GM18909 (cell line): ENCODE measurements around the gene SGCD.

ENCODE experiments used
- ATAC-seq: cut with Tn5 transposase; IDR thresholded peaks from one replicate; pipeline ENCODE4 v1.9.1; 2021; ENCODE audit warnings: mild to moderate bottlenecking; ENCODE audit not compliant: unreplicated experiment, poor library complexity

SGCD gene

DNA sequence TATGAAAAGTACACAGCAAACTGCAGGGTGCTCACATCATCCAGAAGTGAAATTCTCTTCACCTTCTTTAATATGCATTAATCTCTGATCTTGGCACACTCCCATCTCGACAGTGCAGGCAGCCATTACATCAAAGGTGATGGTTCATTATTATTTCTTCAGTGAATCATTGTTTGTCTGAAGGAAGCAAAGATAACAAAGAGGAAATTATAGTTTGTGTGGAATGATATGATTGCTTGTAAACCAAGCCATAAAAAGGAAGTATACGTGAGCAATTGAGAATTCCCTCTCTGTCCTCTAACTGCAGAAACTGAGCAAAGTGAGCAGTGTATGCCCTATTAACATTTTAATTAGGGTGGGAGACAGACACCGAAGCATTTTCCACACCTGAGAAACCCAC lies 351.5 kb downstream of the SGCD start:
- no peak for ATAC-seq

DNA sequence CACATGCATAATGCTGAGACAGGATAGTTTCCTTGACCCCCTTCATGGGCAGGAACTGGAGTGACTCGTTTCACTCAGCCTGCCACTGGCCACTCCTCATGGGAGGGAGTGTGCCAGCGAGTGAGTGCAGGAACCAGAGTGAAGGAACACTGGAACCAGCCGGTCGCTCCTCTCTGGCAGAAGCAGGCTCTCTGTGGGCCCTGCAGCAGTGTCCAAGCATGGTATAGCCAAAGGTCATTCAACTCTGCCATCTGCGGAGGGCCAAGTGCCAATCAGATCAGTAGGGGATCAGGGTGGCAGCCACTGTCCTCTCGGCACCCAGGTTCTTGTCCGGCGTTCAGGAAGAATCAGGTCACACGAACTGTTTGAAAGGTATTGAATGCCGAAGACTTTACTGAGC lies 353.9 kb downstream of the SGCD start:
- ATAC-seq = no peak

DNA sequence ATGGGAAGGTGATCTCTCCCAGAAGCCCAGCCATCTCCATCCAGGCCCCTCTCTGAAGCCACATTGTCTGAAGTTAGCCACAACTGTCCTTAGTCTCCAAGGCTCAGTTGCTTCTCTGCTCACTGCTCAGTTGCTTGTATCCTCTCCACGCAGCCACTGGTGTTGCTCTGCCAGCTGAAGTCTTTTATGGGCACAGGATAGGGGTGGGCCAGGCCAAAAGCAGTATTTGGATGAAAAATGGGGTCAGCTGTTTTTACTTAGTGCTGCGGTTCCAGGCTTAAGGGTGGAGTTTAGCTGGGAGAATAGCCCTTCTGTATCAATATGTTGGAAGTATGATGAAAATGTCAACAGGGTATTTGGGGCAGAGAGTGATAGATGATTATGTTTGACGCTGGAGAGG lies 354.3 kb downstream of the SGCD start:
- ATAC-seq = no peak

DNA sequence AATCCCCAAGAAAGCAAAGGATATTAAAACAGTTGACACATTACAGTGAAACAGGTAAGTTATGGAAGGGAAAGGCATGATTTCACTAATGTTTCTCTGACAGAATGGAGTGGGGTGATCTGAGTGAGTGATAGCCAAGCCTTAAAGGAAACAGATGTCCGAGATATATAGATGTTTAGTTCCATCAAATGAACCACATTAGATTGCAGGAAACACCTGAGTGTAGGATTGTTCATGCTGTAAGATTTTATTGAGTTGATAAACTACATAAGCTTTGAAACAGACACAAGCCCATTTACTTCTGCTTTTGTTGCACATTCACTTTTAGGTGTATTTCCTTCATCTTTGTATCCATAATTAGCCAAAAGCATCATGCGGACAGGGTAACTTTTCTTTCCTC lies 356.0 kb downstream of the SGCD start:
- no peak for ATAC-seq

DNA sequence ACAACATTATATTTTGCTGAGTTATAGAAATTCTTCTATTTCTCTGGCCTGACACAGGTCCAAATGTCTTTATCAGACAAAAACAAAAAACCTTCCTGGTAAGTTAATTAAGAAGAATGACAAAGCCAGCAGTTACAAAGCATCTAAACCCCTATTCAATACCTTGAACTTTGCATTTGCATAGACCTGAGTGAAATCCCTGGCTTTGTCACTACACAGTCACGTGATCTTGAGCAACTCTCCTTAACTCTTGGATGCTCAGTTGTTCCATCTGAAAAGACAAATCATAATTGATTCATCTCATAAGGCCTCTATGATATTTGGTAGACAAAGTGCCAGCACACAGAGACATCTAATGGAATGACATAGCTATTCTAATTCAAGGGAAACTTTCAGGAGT lies 356.5 kb downstream of the SGCD start:
- no peak for ATAC-seq

DNA sequence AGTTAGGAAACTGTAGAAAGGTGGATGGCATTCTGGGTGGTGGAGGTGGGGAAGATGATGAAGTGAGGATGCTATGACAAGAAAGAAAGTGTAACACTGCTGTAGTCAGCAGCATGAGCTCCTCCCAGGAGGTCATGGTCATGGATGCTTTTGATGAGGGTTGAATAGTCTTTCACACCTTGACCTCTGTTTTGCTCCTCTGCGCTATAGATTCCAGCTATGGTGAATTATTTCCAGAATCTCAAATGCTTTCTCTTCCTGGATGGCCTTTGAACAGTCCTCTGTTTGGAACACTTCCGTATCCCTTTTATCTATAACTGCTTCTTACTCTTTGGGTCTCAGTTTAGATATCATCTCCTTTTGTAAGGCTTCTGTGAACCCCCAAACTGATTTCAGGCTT lies 357.3 kb downstream of the SGCD start:
- no peak for ATAC-seq

DNA sequence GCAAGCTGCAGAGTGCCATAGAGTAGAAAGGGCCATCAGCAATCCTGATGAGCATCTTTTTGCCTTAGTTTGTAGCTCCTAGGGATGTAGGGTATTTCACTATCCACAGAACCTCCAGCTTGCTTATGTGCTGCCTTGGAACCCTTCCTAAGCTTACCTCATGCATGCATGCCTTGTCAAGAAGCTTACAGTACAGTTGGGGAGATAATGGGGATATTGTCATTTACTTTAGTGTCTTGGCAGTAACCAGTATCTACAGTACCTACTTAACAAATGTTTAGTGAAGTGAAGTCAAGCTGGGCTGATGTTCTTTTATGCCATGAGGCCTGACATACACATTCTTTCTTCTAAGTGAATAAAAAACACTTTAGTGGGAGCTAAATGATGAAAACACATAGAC lies 358.5 kb downstream of the SGCD start:
- no peak for ATAC-seq

DNA sequence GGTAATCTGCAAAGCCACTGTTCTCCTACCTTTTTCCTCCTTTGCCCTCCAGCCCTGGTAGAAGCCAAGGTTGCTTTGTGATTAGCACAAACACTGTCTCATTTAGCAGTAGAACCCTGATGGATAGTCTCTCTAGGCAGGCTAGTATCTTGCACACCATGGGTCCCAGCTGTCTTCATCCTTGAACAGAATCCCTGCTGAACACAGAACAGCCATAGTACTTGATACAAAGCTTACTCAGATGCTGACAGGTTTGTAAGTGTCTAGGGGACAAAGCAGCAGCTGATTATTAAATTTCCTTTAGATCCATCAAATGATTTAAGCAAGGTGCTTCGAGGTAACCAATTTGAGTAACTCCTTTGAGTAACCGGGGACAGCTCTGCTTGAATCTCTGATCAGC lies 359.4 kb downstream of the SGCD start:
- ATAC-seq = no peak

DNA sequence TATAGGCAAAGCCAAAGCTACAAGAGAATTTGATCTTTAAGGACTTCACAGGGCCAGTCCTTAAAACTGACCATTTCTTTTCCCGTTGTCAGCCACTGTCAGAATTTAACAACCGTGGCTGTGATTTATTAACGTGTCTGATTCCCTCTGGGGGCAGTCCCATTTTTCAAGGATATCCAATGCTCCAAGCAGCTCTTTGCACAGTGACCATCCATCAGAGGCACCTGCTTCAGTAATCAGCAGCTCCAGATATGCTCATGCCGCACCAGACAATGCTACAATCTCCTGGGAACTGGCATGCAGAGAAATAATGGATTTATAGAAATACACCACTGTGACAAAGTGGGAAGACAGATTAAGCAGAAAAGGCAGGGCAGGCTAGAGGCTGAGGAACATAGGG lies 359.8 kb downstream of the SGCD start:
- ATAC-seq = no peak

DNA sequence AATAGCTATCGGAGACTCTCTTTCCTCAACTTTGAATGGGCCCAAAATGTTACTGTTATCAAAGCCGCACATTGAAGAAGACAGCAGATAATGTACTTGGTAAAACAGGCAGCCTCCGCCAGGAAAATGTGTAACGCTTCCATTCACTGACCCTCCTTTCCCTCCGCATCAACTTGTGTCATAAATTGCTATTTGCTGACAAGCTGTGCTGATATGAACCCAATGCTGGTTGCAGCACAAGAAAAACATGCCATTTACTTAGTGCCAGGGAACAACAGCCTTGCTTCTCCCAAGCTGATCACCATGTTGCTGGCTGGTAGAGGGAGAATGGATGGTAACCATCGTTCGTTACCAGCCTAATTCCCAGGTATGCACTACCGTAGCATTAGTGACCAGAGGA lies 360.6 kb downstream of the SGCD start:
- no peak for ATAC-seq

DNA sequence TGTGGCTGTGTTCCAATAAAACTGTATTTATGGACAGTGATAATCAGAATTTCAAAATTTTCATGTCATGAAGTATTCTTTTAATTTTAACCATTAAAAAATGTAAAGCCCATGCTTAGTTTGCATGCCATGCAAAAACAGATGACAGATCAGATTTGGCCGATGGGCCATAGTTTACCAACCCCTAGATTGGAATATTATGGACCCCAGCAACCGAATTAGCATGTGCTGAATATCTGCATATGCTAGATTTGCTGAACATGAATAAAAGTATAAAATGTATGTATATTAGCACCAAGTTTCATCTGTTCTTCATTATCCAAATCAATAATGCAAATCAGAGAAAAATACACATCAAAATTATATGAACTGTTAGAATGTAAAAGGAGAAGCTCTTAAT lies 364.6 kb downstream of the SGCD start:
- ATAC-seq = no peak

DNA sequence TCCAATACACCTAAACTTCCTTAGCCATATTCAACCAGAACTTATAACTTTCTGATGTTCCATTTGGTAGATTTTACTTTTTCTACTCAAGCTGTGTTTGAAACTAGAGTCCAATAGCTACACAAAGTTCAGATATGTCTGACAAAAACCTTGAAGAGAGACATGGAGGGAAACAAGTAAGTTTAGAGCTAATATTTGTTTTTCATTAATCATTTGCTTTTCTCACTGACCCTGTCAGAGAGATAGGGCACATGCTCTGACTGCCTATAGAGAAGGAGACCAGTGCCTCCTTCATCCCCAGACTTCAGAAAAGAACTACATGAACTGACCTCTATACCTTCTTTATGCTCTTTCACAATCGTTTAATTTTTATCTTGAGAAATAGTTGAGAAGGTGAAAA lies 366.1 kb downstream of the SGCD start:
- no peak for ATAC-seq

DNA sequence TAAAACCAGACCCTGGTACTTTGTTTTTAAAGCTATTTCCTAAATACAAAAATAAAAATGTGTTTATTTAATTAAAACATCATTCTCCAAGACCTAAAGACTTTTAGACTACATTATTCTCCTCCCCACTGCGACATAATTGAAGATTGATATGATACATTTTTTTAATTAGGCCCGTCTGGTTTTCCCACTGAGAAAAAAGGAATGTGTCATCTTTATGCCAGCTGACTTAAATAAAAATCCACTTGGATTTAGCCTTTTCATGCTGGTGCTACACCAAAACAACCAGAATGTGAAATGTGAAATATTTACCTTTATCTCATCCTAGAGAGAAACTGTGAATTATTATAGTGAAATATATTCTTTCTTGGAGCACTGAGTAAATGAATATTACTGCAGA lies 367.6 kb downstream of the SGCD start:
- no peak for ATAC-seq

DNA sequence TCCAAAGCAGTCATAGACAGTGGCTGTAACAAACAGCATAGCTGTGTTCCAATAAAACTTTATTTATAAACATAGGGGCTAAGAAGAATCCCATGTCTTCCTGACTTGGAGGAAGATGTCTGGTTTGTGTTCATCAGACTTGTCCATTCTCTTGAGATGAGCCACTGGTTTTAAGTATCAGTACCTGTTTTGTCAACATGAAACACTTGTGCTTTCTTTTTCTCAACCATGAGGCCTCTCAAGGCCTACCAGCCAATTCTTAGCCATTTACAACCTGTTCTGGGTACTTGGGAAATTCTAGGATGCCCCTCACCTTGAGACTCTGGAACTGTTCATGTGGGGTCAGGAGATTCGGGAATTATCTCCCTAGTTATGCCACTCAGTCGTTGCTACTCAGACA lies 368.8 kb downstream of the SGCD start:
- ATAC-seq = no peak

DNA sequence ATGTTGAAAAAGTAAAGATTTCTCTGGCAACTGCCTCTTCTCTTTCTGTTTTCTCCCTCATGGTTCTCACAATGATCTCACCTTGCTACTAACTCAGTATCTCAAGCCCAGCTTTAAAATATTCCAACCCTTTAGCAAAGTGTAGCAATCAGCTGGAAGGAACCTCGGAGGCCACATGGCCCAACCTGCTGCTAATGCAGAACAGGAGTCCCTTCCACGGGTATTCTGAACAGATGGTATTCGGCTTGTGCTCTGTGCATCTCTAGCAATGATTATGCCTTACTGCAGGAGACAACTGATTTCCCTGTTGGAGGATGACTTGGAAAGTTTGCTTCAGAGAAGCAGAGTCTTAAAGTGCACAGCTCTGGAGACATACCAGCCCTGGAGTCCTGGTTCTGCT lies 371.4 kb downstream of the SGCD start:
- ATAC-seq = no peak

DNA sequence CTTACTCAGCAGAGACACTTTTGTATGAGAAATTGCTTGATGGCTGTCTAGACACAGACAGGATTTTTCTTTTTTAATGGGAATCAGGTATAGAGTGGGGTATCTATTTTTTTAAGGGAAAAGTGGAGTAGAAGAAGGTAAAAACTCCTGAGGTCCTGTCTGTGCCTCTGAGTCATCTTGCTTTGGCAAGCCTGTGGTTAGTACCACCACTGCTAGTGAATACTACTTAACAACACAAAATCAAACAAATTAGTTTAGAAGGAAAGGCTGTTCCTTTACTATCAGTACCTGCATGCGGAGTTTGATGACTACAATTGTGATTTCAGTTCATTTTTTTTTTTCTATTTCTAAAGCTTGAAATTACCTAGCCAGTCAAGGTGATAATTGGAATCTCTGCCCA lies 372.2 kb downstream of the SGCD start:
- ATAC-seq = no peak

DNA sequence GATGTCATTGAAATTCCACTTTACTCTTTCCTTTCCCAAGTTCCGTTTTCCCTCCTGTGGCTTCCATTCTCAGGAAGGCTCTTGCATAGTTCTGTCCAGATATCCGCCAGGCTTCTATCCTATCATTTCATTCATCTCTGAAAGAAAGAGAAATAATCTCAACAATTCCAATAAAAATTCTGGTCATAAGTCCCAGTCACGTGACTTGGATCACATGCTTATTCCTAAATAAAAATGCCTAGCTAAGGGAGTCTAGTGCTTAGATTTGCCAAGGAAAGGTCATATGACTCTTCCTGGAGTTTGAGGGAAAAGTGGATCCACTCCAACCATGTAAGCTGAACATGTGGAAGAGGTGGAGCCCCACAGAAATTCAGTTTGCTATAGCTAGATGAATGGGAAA lies 377.2 kb downstream of the SGCD start:
- no peak for ATAC-seq

DNA sequence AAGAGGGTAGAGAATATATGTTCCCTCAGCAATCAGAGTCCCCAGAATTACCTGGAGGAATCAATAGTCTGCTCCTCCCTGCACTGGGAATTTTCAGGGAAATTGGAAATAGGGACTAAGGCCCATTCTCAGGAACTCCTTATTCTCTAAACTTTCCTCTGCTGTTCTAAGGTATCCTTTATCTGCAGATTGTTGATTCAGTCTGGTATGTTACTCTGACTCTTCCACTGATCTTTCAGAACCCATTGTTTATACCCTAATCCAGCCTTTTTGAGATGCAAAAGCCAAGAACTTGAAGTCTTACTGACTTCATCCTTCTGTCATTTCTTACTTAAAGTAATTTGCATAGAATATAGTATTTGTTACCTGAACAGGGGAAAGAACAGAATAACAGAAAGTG lies 379.7 kb downstream of the SGCD start:
- no peak for ATAC-seq

DNA sequence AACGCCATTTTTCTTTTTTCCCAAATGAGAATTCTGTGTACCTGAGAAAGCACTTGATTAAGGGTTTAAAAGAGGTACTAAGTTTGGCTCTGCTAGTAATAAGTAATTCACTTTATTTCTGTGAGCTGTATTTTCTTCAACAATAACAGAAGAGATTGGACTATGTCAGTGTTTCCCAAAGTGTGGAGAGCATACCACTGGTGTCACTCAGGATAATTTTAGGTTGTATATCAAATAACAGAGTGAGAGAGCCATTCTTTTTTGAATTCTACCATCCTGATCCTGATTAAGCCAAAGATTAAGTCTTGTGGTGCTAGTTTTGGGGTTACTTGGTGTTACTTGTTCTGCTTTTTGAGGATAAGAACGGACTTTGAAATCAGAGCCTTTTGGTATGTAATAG lies 380.8 kb downstream of the SGCD start:
- ATAC-seq = no peak

DNA sequence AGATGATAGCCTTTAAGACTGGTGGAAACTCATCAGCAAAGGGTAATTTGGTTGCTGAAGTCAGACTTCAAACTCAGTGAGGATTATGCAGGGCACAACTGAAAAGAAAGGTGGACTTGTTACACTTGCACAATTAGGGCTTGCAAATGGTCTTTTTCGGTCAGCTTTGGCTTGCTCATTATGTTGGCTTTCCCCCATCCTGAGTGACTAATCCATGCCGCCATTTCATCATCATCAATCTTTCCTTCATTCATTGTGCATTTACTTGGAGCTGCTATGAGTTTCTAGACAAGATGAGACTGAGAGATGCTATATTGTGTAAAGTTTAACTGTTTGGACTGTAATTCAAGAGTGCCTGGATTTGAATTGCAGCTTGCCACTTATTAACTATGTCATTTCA lies 388.3 kb downstream of the SGCD start:
- no peak for ATAC-seq

DNA sequence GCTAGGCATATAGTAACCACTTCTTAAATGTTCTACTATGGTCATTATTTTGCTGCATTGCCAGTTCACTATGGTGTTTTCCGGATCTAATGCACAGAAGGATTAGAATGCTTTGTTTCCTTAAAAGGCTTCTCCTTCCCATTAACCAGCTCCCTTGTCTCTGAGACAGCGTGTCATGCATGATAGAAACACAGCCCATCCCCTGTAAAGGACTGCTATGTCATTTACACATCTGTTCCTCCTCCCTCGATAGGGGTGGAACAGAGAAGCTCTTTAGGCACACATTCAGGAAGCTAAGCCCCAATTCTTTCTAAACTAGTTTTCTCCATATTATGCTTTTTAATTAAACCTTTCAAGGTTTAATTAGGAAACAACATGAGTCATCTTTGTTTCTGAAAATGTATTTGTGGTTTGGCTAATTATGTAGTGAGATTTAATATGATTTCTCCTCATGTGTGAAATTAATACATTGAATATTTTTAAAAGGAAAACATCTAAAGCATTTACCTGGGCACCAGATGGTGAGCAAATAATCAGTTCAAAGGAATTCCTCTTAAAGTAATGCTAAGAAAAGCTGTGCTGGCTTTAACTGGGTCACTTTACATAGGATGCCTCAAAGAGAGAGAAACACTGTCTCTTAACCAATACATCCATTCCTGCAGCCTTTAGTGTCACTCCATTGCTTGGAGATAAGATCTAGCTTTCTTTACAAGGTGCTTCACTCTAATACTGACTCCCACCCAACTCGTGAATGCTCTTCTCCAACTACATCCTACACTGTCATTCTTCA lies 389.8 kb downstream of the SGCD start:
- ATAC-seq = no peak

DNA sequence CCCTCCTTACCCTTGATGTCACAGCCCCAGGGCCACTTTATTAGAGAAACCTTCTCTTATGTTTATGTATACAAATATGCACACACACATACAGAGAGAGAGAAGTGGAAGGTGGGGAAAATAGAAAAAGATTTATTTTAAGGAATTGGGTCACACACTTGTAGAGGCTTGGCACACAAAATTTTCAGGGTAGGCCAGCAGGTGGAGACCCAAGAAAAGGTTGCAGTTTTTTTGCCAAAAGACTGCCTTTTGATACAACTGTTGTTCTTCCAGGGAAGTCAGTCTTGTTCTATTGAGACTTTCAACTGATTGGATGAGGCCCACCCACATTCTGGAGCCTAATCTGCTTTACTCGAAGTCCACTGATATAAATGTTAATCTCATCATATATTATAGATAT lies 392.0 kb downstream of the SGCD start:
- no peak for ATAC-seq

DNA sequence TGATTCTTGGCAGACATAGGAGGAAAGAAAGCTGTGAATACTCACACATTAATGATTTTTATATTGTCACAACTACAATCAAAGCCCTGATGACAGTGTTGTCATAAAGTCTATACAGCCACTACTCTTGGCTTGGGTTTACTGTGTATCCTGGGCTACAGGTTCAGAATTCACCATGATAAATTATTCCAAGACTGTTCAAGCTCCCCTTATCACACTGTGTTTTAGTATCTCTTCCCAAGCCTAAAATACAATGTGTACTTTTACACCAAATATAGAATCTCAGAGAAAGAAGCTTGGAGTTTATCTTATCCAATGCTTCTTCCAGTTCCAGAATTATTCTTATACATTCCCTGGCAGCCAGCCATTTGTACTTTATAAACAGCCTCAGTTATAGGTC lies 395.4 kb downstream of the SGCD start:
- ATAC-seq = no peak
